SK-N-SH (cell line): ENCODE data around the gene SLC25A51. TPM values are rescaled to one million over a fixed set of nuclear protein-coding genes. Genes with fewer than 3 reads are reported as not detected.

Experiments used
- CTCF ChIA-PET: fragments of 300-600, 350-600 bp; formaldehyde crosslinking; extraction: SDS; loops from one replicate; lab custom pipeline; 2021; lab: Yijun Ruan, JAX
- POLR2A ChIA-PET: fragments of 350-600 bp; sonication (Branson Sonifier 250); formaldehyde crosslinking; extraction: SDS; loops from one replicate; lab custom pipeline; 2020; ENCODE audit warnings: antibody characterized with exemption, inconsistent platforms; lab: Yijun Ruan, JAX
- DNase-seq: peaks from one replicate; pipeline ENCODE4 v3.0.0; 2012
- H2AFZ ChIP-seq: fragments of 200-600 bp; sonication (generic); 2 replicates; pipeline ENCODE4 v1.8.1; 2016; ENCODE audit warnings: antibody characterized with exemption, mild to moderate bottlenecking, low read depth
- H3F3A ChIP-seq: fragments of 200-600 bp; sonication (generic); replicated peaks from 2 replicates; pipeline ENCODE3; 2016; ENCODE audit warnings: antibody characterized with exemption, mild to moderate bottlenecking; ENCODE audit not compliant: insufficient read depth
- H3K27ac ChIP-seq, 2 experiments: fragments of 200-500 bp in 1 of 2; fragments of 200-600 bp in 1 of 2; sonication (Bioruptor generic) in 1 of 2; sonication (generic), shearing (Covaris generic) in 1 of 2; 2 replicates each; pipeline versions ENCODE4 v1.5.1 to v1.6.1; 2014 to 2016; ENCODE audit warnings: low read depth in 2 of 2, inconsistent platforms in 1 of 2, low read length in 1 of 2, mild to moderate bottlenecking in 1 of 2, mixed read lengths in 1 of 2
- H3K27me3 ChIP-seq: fragments of 200-600 bp; sonication (generic), shearing (Covaris generic); 2 replicates; pipeline ENCODE4 v1.6.1; 2016; ENCODE audit warnings: mixed run types; ENCODE audit not compliant: insufficient read depth
- H3K36me3 ChIP-seq, 2 experiments: fragments of 200-500 bp in 1 of 2; fragments of 200-600 bp in 1 of 2; sonication (Bioruptor generic) in 1 of 2; sonication (generic) in 1 of 2; replicated peaks in 1 of 2; 2 replicates each; pipeline versions ENCODE3 to v1.5.1; 2014 to 2016; ENCODE audit warnings: low read length in 1 of 2, mild to moderate bottlenecking in 1 of 2; ENCODE audit not compliant: insufficient read depth in 2 of 2, control insufficient read depth in 1 of 2
- H3K4me1 ChIP-seq, 2 experiments: fragments of 200-500 bp in 1 of 2; fragments of 200-600 bp in 1 of 2; sonication (Bioruptor generic) in 1 of 2; sonication (generic), shearing (Covaris generic) in 1 of 2; 2 replicates each; pipeline versions ENCODE4 v1.5.1 to v1.6.1; 2014 to 2016; ENCODE audit warnings: low read depth in 1 of 2, low read length in 1 of 2, mixed run types in 1 of 2; ENCODE audit not compliant: insufficient read depth in 2 of 2, control insufficient read depth in 1 of 2
- H3K4me2 ChIP-seq: fragments of 200-600 bp; sonication (generic), shearing (Covaris generic); 2 replicates; pipeline ENCODE4 v1.6.1; 2017; ENCODE audit warnings: mixed run types
- H3K4me3 ChIP-seq, 2 experiments: fragments of 200-500 bp in 1 of 2; fragments of 200-600 bp in 1 of 2; sonication (Bioruptor generic) in 1 of 2; sonication (generic), shearing (Covaris generic) in 1 of 2; 2 replicates each; pipeline versions ENCODE4 v1.5.1 to v1.8.1; 2014 to 2016; ENCODE audit warnings: low read depth in 2 of 2, inconsistent platforms in 1 of 2, low read length in 1 of 2, mild to moderate bottlenecking in 1 of 2, mixed read lengths in 1 of 2, moderate library complexity in 1 of 2
- H3K79me2 ChIP-seq: fragments of 200-600 bp; sonication (generic); 2 replicates; pipeline ENCODE4 v1.8.1; 2017; ENCODE audit warnings: mild to moderate bottlenecking; ENCODE audit not compliant: insufficient read depth
- H3K9ac ChIP-seq: fragments of 200-600 bp; sonication (generic); 2 replicates; pipeline ENCODE4 v1.6.1; 2017; ENCODE audit warnings: mixed run types
- H3K9me2 ChIP-seq: fragments of 200-600 bp; sonication (generic); 2 replicates; pipeline ENCODE4 v1.6.1; 2017; ENCODE audit warnings: mixed run types
- H3K9me3 ChIP-seq: fragments of 200-600 bp; sonication (generic); 2 replicates; pipeline ENCODE4 v1.6.1; 2017; ENCODE audit warnings: mixed run types, mild to moderate bottlenecking, moderate library complexity
- H4K20me1 ChIP-seq: fragments of 200-600 bp; sonication (generic); 2 replicates; pipeline ENCODE4 v1.6.1; 2017; ENCODE audit warnings: mild to moderate bottlenecking, mixed run types; ENCODE audit not compliant: insufficient read depth
- CTCF ChIP-seq: fragments of 200-600 bp; sonication (generic); IDR thresholded peaks from 2 replicates; pipeline ENCODE4 v1.6.1; 2017; ENCODE audit warnings: antibody characterized with exemption, mild to moderate bottlenecking, moderate library complexity
- FOXM1 ChIP-seq: IDR thresholded peaks from 2 replicates; pipeline ENCODE4 v1.4.0; 2012; ENCODE audit warnings: low read depth, mild to moderate bottlenecking
- IRF3 ChIP-seq: fragments of 150-350 bp; IDR thresholded peaks from 2 replicates; pipeline ENCODE4 v1.6.1; 2016; ENCODE audit warnings: mild to moderate bottlenecking, low read depth, low read length
- JUND ChIP-seq: IDR thresholded peaks from 2 replicates; pipeline ENCODE4 v1.4.0; 2012
- MXI1 ChIP-seq: IDR thresholded peaks from 2 replicates; pipeline ENCODE4 v1.6.1; 2012; ENCODE audit warnings: mild to moderate bottlenecking, low read depth, low read length, improper control_type of control experiment
- RAD21 ChIP-seq: IDR thresholded peaks from 2 replicates; pipeline ENCODE4 v1.6.1; 2012; ENCODE audit warnings: mild to moderate bottlenecking, low read length
- TAF1 ChIP-seq: IDR thresholded peaks from 2 replicates; pipeline ENCODE4 v1.6.1; 2012; ENCODE audit warnings: low read depth, mild to moderate bottlenecking, low read length, moderate library complexity, borderline replicate concordance
- TCF12 ChIP-seq: IDR thresholded peaks from 2 replicates; pipeline ENCODE4 v1.4.0; 2012
- TEAD4 ChIP-seq: IDR thresholded peaks from 2 replicates; pipeline ENCODE4 v1.4.0; 2012; ENCODE audit warnings: mild to moderate bottlenecking, borderline replicate concordance; ENCODE audit not compliant: insufficient read depth
- USF2 ChIP-seq: fragments of 150-350 bp; IDR thresholded peaks from 2 replicates; pipeline ENCODE4 v1.6.1; 2017; ENCODE audit warnings: antibody characterized with exemption, low read length, low read depth, borderline replicate concordance
- WGBS: methylation state at CpG from one replicate; pipeline ENCODE4 v1.1.6; 2017; ENCODE audit warnings: low lambda C conversion rate; 5-methylcytosine and 5-hydroxymethylcytosine counted together
- polyA plus RNA-seq, 3 experiments: library from polyadenylated mRNA; depleted of rRNA; stranded (reverse); fragments of >200 nt; gene quantifications; 2 replicates each; pipeline ENCODE4 v1.2.3, GENCODE V29; 2012

Gene SLC25A51
- polyA plus RNA-seq, 1 of the 3 experiments (the other 2 are of a cell fraction) = 13.3 TPM

DNA sequence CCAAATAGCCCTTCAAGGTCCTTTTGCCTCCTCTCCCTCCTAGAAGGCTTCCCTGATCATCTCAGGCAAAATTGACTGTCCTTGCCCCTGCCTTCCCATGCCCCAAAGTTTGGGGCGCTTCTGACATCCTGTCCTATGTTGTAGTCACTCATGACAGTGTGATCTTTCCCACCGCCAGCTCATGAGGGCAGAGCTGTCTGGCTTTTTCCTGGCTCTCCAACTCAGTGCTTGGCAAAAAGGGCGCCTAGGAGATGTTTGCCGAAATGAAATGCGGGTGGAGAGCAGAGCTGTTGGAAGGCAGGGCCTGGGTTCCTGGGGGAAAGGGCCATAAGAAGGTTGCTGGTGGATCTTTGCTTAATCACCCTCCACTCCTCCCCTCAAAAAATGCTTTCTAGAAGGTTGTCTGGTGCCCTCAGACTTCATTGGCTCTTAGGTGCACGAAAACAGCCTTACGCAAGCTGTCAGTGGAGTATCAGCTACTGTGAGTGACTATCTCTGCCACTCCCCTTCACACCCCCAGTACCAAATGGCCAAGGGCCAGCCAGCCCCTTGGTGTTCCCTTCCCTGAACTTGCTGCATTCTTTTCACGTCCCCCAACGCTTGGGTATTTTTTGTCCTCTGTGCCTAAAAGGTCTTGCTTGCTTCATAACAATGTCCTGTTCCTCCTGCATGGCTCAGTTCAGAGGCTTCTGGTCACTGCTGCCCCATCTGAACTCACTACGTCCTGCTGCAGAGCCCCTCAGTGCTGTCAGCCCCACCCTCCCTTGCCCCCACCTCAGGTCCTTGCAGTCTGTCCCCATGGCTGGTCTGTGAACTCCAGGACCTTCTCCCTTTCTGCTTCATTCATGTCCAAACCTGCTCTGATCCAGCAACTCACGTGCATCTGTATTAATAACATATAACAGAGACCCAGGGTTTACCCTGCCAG lies 2.6 kb upstream of the SLC25A51 start:
- Histone ChIP-seq H3K27ac (no peak overlapping the region), H3K4me3 (no peak overlapping the region), H2AFZ (no peak overlapping the region), H4K20me1 (no peaks in the 10 kb centered on the region), H3F3A (peaks cover 4% of the 10 kb centered on the region), H3K27me3 (no peaks in the 10 kb centered on the region), H3K4me1 (peaks cover 4 to 22% of the 10 kb centered on the region in 2 experiments; a peak in 2 of 4 replicates), H3K9me3 (no peaks in the 10 kb centered on the region)
- POLR2A ChIA-PET = no interaction called here
- WGBS = 93% methylated on average over 9 of the region's 11 CpGs
- DNase-seq = no peak
- TF ChIP-seq FOXM1 (no peak), USF2 (no peak), TEAD4 (no peak), TAF1 (no peak), RAD21 (no peak), IRF3 (no peak), JUND (no peak)
- TF ChIP-seq, all 33 proteins: peak for 0
- H3K9ac ChIP-seq = no peak overlapping the region
- peaks cover 22% of the 10 kb centered on the region for H3K79me2 ChIP-seq
- no peaks in the 10 kb centered on the region for H3K9me2 ChIP-seq
- no peak overlapping the region for H3K4me2 ChIP-seq
- H3K36me3 ChIP-seq = peaks cover 0 to 3% of the 10 kb centered on the region in 2 experiments
- CTCF ChIA-PET = interaction anchor here (0.8 to 1.2 kb wide), 3 partner anchors 181 to 495 kb away, joined by 3 read pairs; no protein-coding TSS in a partner anchor

DNA sequence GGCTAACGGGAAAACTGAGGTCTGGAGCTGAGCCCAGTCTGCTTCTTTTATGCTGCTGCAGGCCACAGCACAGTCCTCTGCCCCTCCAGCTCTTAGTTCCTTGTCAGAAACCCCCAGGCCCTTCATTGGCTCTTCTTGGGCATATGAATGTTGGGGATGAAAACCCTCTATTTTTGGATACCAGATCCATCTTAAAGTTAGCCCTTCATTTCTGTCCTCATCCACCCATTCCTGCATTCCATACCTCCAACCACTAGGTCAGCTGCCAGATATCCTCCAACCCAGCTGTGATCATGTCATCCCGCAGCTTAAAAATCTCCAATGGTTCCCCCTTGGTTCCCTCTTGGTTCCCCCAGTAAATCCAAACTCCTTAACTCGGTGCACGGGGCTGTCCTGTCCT lies 1.8 kb upstream of the SLC25A51 start:
- POLR2A ChIA-PET = no interaction called here

More for the DNA sequence above, 1.8 kb upstream of the SLC25A51 start:
- no peaks in the 10 kb centered on the region for H3K9me2 ChIP-seq
- no peak overlapping the region for H3K9ac ChIP-seq
- 95% methylated on average over 4 of the region's 4 CpGs for WGBS
- H3K27me3 ChIP-seq = no peaks in the 10 kb centered on the region
- no peaks in the 10 kb centered on the region for H3K9me3 ChIP-seq
- H4K20me1 ChIP-seq = no peaks in the 10 kb centered on the region
- no peak for TF ChIP-seq TCF12
- TF ChIP-seq CTCF = no peak
- TF ChIP-seq MXI1 = no peak
- H3K79me2 ChIP-seq = peaks cover 30% of the 10 kb centered on the region
- H3K4me3 ChIP-seq = no peak overlapping the region
- H3K4me2 ChIP-seq = no peak overlapping the region
- H3K4me1 ChIP-seq = peaks cover 4 to 22% of the 10 kb centered on the region in 2 experiments; a peak in 2 of 4 replicates
- H2AFZ ChIP-seq = no peak overlapping the region
- peaks cover 4% of the 10 kb centered on the region for H3F3A ChIP-seq
- CTCF ChIA-PET = interaction anchor here (1.2 to 1.6 kb wide), 3 partner anchors 182 to 495 kb away, joined by 3 read pairs; no protein-coding TSS in a partner anchor
- no peaks in the 10 kb centered on the region for H3K36me3 ChIP-seq
- no peak overlapping the region for H3K27ac ChIP-seq
- DNase-seq = no peak
